HG03521 (cell line): Measurements from ENCODE around the gene TWIST2.

Source experiments
- ATAC-seq: cut with Tn5 transposase; IDR thresholded peaks from one replicate; pipeline ENCODE4 v1.9.1; 2021; ENCODE audit warnings: mild to moderate bottlenecking, moderate library complexity; ENCODE audit not compliant: unreplicated experiment

TWIST2 gene

DNA sequence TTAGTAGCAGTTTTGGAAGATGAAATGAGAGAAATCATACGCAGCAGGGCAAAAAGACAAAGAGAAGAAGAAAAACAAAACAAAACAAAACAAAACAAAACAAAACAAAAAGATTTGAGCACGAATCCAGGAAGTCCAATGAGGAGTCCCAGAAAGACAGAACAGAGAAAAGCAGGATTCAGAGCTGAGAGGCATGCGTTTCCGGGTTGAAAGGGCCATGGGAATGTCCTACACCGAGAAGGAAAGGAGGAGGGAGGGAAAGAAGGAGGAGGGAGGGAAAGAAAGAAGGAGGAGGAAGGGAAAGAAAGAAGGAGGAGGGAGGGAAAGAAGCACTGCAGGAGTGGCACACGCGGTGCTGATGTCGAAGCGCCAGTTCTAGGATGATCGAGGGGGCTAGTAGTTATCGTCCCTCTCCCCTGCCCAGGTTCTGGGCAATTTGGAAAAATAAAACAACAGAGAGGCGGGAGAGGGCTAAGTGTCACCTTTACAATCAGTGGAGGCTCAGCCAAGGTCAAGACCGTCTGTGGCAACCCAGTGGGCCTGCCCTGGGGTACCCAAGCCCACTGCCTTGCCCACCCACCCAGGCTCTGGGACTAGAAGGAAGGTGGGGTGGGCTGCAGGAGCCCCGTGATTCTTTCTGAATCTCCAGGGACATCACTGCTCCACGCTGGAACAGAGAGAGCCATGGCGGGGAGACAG is 68.4 kb downstream of the TWIST2 start:
- no peak for ATAC-seq

DNA sequence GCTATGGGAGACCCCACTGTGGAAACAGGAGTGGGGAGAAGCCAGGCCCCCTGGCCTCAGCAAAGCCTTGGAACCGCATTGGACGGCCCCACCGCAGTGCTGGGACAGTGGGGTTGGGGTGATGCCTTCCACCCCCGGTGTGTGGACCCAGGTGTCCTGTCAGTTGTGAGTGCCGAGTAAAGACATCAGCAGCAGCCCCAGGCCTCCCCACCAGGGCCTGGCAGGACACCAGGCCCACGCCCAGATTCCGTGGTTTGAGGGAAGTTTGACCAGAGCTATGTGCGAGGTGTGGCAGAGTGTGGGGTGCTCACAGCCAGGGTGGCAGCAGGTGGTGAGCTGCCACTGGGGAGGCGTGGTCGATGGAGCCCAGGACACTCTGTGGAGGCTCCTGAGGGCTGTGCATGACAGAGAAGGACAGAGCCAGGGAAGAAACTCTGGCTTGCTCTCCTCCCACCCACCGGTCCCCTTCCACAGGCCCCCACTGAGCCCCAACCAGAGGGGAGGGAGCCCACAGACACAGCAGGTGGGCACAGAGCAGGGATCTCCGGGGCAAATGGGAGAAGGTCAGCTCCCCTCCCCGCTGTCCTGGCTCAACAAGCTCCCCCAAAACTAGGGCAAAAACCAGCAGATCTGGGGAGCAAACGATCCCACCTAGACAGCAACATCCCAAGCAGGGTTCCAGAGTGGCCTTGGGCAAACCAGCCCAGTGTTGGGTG is 69.1 kb downstream of the TWIST2 start:
- no peak for ATAC-seq

GRCh38 chr2:238919307-238919706 is 71.4 kb downstream of the TWIST2 start:
- no peak for ATAC-seq

DNA sequence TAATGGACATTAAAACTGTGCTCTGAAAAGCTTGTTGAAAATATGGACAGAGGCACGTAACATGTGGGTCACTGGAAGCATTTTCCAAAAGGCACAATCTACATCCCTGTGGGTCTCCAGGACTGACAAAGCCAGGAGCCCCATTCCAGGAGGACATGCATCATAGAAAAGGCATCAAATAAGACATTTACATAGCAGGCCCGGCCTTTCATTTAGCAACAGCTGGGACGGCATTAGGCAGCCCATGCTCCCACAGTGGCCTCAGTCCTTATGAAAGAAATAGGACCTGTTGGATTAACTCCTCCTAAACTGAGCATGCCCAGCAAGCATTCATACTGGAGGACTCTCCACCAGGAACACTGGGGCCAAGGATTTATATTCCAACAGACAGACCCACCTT is 72.2 kb downstream of the TWIST2 start:
- ATAC-seq, result no peak

DNA sequence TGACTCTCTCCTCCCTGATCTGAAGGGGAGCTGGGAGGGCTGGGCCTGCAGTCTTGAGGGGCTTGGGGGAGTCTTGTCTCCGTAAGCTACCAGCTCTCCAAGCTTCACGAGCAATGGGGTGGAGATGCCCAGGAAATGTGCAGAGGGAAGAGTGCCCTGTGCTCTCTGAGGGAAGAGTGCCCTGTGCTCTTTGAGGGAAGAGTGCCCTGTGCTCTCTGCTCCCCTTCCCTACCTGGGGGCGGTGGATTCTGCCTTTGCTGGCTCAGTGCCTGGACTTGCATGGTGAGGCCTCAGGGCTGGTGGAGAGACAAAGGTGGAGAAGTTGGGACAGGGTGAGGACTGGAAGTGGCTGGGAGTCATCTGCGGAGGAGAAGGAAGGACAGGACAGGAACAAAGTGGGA is 72.7 kb downstream of the TWIST2 start:
- no peak for ATAC-seq

- no peak for ATAC-seq
Observed at GRCh38 chr2:238921259-238921658, 73.4 kb downstream of the TWIST2 start.

- ATAC-seq, result no peak
Observed at GRCh38 chr2:238921681-238922319, 73.9 kb downstream of the TWIST2 start.

- ATAC-seq, result no peak
Observed at GRCh38 chr2:238922435-238922834, 74.5 kb downstream of the TWIST2 start.

GRCh38 chr2:238924032-238924431 is 76.1 kb downstream of the TWIST2 start:
- no peak for ATAC-seq

DNA sequence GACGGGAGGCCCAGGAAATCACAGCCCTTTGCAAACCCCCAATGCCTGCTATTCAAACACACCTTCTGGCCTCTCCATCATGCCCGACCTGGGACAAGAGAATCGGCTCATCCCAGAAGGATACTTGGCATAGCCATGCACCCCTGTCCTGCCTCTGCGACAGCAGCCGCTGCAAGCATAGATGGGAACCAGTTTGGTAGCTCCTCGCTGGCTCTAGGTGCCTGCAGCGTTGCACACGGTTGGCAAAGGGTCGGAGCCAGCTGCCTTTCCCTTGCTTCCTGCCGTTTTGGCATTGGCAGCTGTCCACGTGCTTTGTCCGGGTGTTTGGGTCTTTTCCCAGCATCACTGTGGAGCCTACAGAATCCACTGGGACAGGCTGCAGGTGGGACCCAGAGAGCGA is 76.9 kb downstream of the TWIST2 start:
- ATAC-seq, result no peak

- no peak for ATAC-seq
Observed at GRCh38 chr2:238925281-238925680, 77.4 kb downstream of the TWIST2 start.

- no peak for ATAC-seq
Observed at GRCh38 chr2:238925816-238926521, 78.1 kb downstream of the TWIST2 start.

DNA sequence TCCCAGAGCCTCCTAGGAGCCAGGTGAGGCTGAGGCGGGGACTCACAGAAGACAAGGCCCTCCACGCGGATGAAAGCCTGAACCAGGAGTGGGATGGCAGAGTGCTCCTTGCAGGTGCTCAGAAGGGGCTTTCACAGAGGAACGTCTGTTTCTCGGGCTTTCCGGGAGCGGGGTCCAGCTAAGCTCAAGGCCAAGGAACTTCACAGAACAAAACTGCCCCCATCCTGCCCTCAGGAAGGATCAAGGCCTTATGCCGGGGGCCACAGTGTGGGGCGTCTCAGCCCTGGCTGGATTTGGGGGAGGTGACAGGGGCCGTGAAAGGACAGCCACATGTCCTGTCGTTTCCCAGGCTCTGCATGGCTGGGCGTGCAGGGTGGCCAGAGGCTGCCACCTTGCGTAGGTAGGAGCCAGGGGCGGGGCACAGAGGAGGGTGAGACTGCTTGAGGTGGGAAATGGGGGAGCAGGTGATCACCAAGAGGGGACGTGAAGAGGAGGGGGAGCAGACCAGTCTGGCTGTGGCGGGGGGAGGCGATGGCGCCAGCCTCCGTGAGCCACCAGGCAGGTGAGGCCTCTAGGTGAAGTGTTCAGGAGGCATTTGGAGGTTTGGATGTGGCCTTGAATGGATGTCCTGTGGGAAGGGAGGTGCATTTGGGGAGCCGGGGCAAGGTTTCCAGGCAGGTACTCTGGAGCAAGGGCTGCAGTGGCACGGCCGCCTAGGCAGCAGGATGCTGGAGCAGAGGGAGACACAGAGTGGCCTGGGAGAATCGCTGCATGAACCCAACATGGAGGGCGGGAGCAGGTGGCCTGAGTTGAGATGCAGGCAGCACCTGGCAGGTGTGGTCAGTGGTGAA is 79.1 kb downstream of the TWIST2 start:
- ATAC-seq, result no peak

- ATAC-seq, result no peak
Observed at GRCh38 chr2:238927746-238928519, 80.0 kb downstream of the TWIST2 start.

- ATAC-seq, result no peak
Observed at GRCh38 chr2:238928520-238929241, 80.8 kb downstream of the TWIST2 start.

GRCh38 chr2:238929242-238930081 is 81.6 kb downstream of the TWIST2 start:
- ATAC-seq, result no peak

DNA sequence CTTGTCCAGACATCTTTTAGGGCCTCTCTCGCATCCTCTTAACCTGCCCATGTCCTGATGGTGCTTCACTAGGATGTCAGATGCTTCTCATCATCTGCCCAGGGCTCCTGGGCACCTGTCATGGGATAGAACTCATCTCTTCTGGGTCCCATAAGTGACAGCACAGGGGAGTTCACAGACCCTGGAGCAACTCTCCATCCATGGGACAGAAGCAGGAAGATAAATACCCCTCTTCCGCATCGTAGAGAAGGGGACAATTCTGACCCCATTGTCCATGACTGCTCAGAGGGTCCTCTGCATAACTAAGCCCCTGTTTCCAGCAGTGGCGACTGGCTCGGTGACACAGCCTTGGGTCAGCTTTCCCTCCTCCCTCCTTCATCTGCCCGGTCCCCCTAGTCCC is 82.3 kb downstream of the TWIST2 start:
- ATAC-seq, result no peak
